HepG2 (cell line): ENCODE results near the gene NUDT8. TPM values are rescaled to one million over a fixed set of nuclear protein-coding genes. Genes with fewer than 3 reads are reported as not detected.

ENCODE experiments used
- ARNTL ChIP-seq: sonication (generic); formaldehyde crosslinking; IDR thresholded peaks from 2 replicates; pipeline ENCODE4 v1.4.0; 2020; ENCODE audit warnings: mild to moderate bottlenecking, missing genetic modification reagents
- ATRX ChIP-seq: sonication (generic); formaldehyde crosslinking; IDR thresholded peaks from 2 replicates; pipeline ENCODE4 v1.4.0; 2020; ENCODE audit warnings: missing genetic modification reagents, borderline replicate concordance
- BRD4 ChIP-seq: sonication (generic); formaldehyde crosslinking; IDR thresholded peaks from 2 replicates; pipeline ENCODE4 v1.4.0; 2020; ENCODE audit warnings: missing genetic modification reagents
- ETV5 ChIP-seq: IDR thresholded peaks from 2 replicates; pipeline ENCODE4 v1.6.1; 2018; ENCODE audit warnings: missing biosample characterization, missing genetic modification reagents, inconsistent platforms, borderline replicate concordance
- GABPA ChIP-seq, 2 experiments: IDR thresholded peaks; 2 replicates each; pipeline ENCODE4 v1.6.1; 2011 to 2016; ENCODE audit warnings: low read depth in 2 of 2, low read length in 1 of 2, missing biosample characterization in 1 of 2, missing genetic modification characterization in 1 of 2
- GABPB1 ChIP-seq: IDR thresholded peaks from 2 replicates; pipeline ENCODE4 v1.6.1; 2016; ENCODE audit warnings: mild to moderate bottlenecking, missing genetic modification reagents, moderate library complexity, missing compliant biosample characterization
- GATAD1 ChIP-seq: IDR thresholded peaks from 2 replicates; pipeline ENCODE4 v1.6.1; 2016; ENCODE audit warnings: missing genetic modification reagents, missing compliant biosample characterization
- HNF1B ChIP-seq: sonication (generic); formaldehyde crosslinking; IDR thresholded peaks from 2 replicates; pipeline ENCODE4 v1.5.1; 2020; ENCODE audit warnings: mild to moderate bottlenecking, moderate library complexity, missing genetic modification reagents
- HNF4G ChIP-seq, 2 experiments: sonication (generic) in 1 of 2; formaldehyde crosslinking in 1 of 2; IDR thresholded peaks; 2 replicates each; pipeline versions ENCODE4 v1.4.0 to v1.6.1; 2011 to 2020; ENCODE audit warnings: borderline replicate concordance in 2 of 2, low read depth in 2 of 2, mild to moderate bottlenecking in 2 of 2, low read length in 1 of 2, missing genetic modification reagents in 1 of 2, moderate library complexity in 1 of 2
- HNRNPL ChIP-seq: fragments of 200-400 bp; formaldehyde crosslinking; IDR thresholded peaks from 2 replicates; pipeline ENCODE4 v1.6.1; 2017; ENCODE audit warnings: mild to moderate bottlenecking, low read depth, low read length
- MYC ChIP-seq: sonication (generic); formaldehyde crosslinking; IDR thresholded peaks from 2 replicates; pipeline ENCODE4 v1.9.0; 2021; ENCODE audit warnings: missing genetic modification reagents, borderline replicate concordance
- NCOR1 ChIP-seq: fragments of 200-600 bp; sonication (generic); IDR thresholded peaks from 2 replicates; pipeline ENCODE4 v1.7.0; 2017; ENCODE audit warnings: antibody characterized with exemption, low read length, borderline replicate concordance
- NFE2 ChIP-seq: sonication (generic); formaldehyde crosslinking; IDR thresholded peaks from 2 replicates; pipeline ENCODE4 v1.4.0; 2020; ENCODE audit warnings: missing genetic modification reagents
- NONO ChIP-seq, 2 experiments: fragments of 450-650 bp in 1 of 2; sonication (generic) in 1 of 2; formaldehyde crosslinking in 1 of 2; IDR thresholded peaks in 1 of 2; conservative IDR thresholded peaks in 1 of 2; 2 replicates each; pipeline versions ENCODE4 v1.6.1 to v1.8.0; 2017 to 2022; ENCODE audit warnings: mild to moderate bottlenecking in 1 of 2, missing genetic modification reagents in 1 of 2, moderate library complexity in 1 of 2
- NR2F2 ChIP-seq: IDR thresholded peaks from 2 replicates; pipeline ENCODE4 v1.6.1; 2012; ENCODE audit warnings: low read depth, inconsistent platforms, borderline replicate concordance
- NR2F6 ChIP-seq, 2 experiments: IDR thresholded peaks; 2 replicates each; pipeline ENCODE4 v1.6.1; 2016; ENCODE audit warnings: antibody characterized with exemption in 1 of 2, mild to moderate bottlenecking in 1 of 2
- PLRG1 ChIP-seq: fragments of 450-650 bp; conservative IDR thresholded peaks from 2 replicates; pipeline ENCODE4 v1.6.1; 2016
- RXRA ChIP-seq: sonication (generic); formaldehyde crosslinking; IDR thresholded peaks from 2 replicates; pipeline ENCODE4 v1.5.1; 2020; ENCODE audit warnings: missing genetic modification reagents
- ZMAT3 ChIP-seq: sonication (generic); formaldehyde crosslinking; conservative IDR thresholded peaks from 2 replicates; pipeline ENCODE4 v1.7.0; 2021; ENCODE audit warnings: missing genetic modification reagents
- ZNF143 ChIP-seq: sonication (generic); formaldehyde crosslinking; IDR thresholded peaks from 2 replicates; pipeline ENCODE4 v1.4.0; 2020; ENCODE audit warnings: missing genetic modification reagents
- ZNF225 ChIP-seq: sonication (generic); formaldehyde crosslinking; IDR thresholded peaks from 2 replicates; pipeline ENCODE4 v1.4.0; 2020; ENCODE audit warnings: mild to moderate bottlenecking, missing genetic modification reagents
- ZNF670 ChIP-seq: sonication (generic); formaldehyde crosslinking; IDR thresholded peaks from 2 replicates; pipeline ENCODE4 v1.8.0; 2022; ENCODE audit warnings: mild to moderate bottlenecking, missing genetic modification reagents, borderline replicate concordance
- ZNF891 ChIP-seq: sonication (generic); formaldehyde crosslinking; IDR thresholded peaks from 2 replicates; pipeline ENCODE4 v1.5.0; 2020; ENCODE audit warnings: mild to moderate bottlenecking, missing genetic modification reagents
- polyA plus RNA-seq, 8 experiments: library from polyadenylated mRNA; depleted of rRNA in 3 of 8; stranded (reverse) in 7 of 8; unstranded in 1 of 8; fragments of >200 nt; fragmentation: Illumina TruSeq in 4 of 8; extraction: Trizol in 4 of 8; gene quantifications; 2 replicates each; pipeline versions ENCODE4 v1.2.1 to v1.2.3, GENCODE V29; 2011 to 2016; ENCODE audit warnings: low read depth in 4 of 8, missing spikeins in 1 of 8, mixed read lengths in 1 of 8; ENCODE audit not compliant: insufficient read depth in 1 of 8
- total RNA-seq, 5 experiments: library from RNA; depleted of rRNA; stranded (reverse); fragments of >200 nt; fragmentation: Illumina TruSeq; extraction: Trizol; gene quantifications; 2 replicates each; pipeline ENCODE4 v1.2.3, GENCODE V29; 2016; ENCODE audit warnings: low read depth in 1 of 5

Gene NUDT8
- total and polyA plus RNA-seq, 2 of the 13 experiments (the other 11 are each of a cell fraction or from before 2014, with no cell fraction given), result 6.7 to 25.8 TPM

- TF ChIP-seq HNF1B (CRISPR knock-in tag) (peak; percentile 37; the same call in 1 of the 2 replicates), ATRX (no peak), RXRA (CRISPR knock-in tag) (0 out of 2 replicates have a peak, but pooled peaks have one; percentile 5), NONO (IDR thresholded peaks at IDR 0.05) (no peak), NONO (CRISPR knock-in tag; conservative IDR thresholded peaks at IDR 0.05) (0 out of 2 replicates have a peak, but pooled peaks have one; percentile 51), ZNF670 (CRISPR knock-in tag) (no peak), BRD4 (CRISPR knock-in tag) (no peak), GABPA (IDR thresholded peaks at IDR 0.05; ENCODE audit: low read depth, low read length) (no peak), GABPA (CRISPR knock-in tag; IDR thresholded peaks at IDR 0.05; ENCODE audit: low read depth) (peak; percentile 37; the same call in 1 of the 2 replicates), HNF4G (IDR thresholded peaks at IDR 0.05; ENCODE audit: borderline replicate concordance, low read depth, low read length) (peak; percentile 62), HNF4G (CRISPR knock-in tag; IDR thresholded peaks at IDR 0.05; ENCODE audit: borderline replicate concordance, low read depth) (no peak), NFE2 (CRISPR knock-in tag) (no peak), ZNF143 (no peak), GATAD1 (CRISPR knock-in tag) (0 out of 2 replicates have a peak, but pooled peaks have one; percentile 2), ZNF225 (CRISPR knock-in tag) (no peak), NR2F6 (IDR thresholded peaks at IDR 0.05) (peak; percentile 77), NR2F6 (CRISPR knock-in tag; IDR thresholded peaks at IDR 0.05) (peak; percentile 69; the same call in 1 of the 2 replicates), ZNF891 (CRISPR knock-in tag) (no peak), ARNTL (CRISPR knock-in tag) (no peak), NR2F2 (peak; percentile 71; the same call in 1 of the 2 replicates), PLRG1 (no peak), ETV5 (CRISPR knock-in tag) (peak; percentile 58; the same call in 1 of the 2 replicates), MYC (CRISPR knock-in tag) (0 out of 2 replicates have a peak, but pooled peaks have one; percentile 10), HNRNPL (peak; percentile 76), NCOR1 (peak; percentile 47; the same call in 1 of the 2 replicates), GABPB1 (CRISPR knock-in tag) (peak; percentile 11; the same call in 1 of the 2 replicates), ZMAT3 (peak; percentile 37; the same call in 1 of the 2 replicates)
Measured at GRCh38 chr11:67633758-67634365, 4.1 kb upstream of the NUDT8 start (continued).
